Testis (tissue), 3 donors: ENCODE data around the gene LRMDA. TPM values are rescaled to one million over a fixed set of nuclear protein-coding genes. Genes with fewer than 3 reads are reported as not detected.

ENCODE experiments used
- DNase-seq: peaks from one replicate; pipeline ENCODE4 v3.0.0-alpha.2; 2019
- H3K27ac ChIP-seq, 2 donors: fragments of 200-600 bp; sonication (generic); one replicate each; pipeline ENCODE4 v1.5.1; 2019
- H3K27me3 ChIP-seq: fragments of 200-600 bp; sonication (generic); one replicate; pipeline ENCODE4 v1.5.1; 2019
- H3K36me3 ChIP-seq: fragments of 200-600 bp; sonication (generic); one replicate; pipeline ENCODE4 v1.5.1; 2017; ENCODE audit warnings: low read depth; ENCODE audit errors: missing control alignments
- H3K4me1 ChIP-seq: fragments of 200-600 bp; sonication (generic); one replicate; pipeline ENCODE4 v1.5.1; 2019
- H3K4me3 ChIP-seq, 2 donors: fragments of 200-600 bp; sonication (generic); one replicate each; pipeline ENCODE4 v1.5.1; 2017 to 2019
- H3K9me3 ChIP-seq: fragments of 200-600 bp; sonication (generic); one replicate; pipeline ENCODE4 v1.5.1; 2017
- CTCF ChIP-seq, 3 experiments: fragments of 450-650 bp in 2 of 3; fragments of 200-600 bp in 1 of 3; sonication (generic) in 1 of 3; IDR thresholded peaks; one replicate each; pipeline ENCODE4 v1.5.1; 2016 to 2019; ENCODE audit warnings: antibody characterized with exemption in 3 of 3, mild to moderate bottlenecking in 2 of 3, moderate library complexity in 1 of 3
- POLR2A ChIP-seq: fragments of 450-650 bp; IDR thresholded peaks from one replicate; pipeline ENCODE4 v1.6.1; 2017; ENCODE audit warnings: antibody characterized with exemption, mild to moderate bottlenecking, moderate library complexity
- WGBS, 2 donors: methylation state at CpG; one replicate each; pipeline ENCODE4 v1.1.5; 2018; 5-methylcytosine and 5-hydroxymethylcytosine counted together
- intact Hi-C: fragments of 100-400 bp; cut with DNase I; formaldehyde crosslinking; loops from one replicate; pipeline ENCODE4 v1.15.1; 2023; ENCODE audit warnings: low total_unique reads
- polyA plus RNA-seq: library from polyadenylated mRNA; stranded (reverse); fragments of 350-450 nt; fragmentation: Illumina TruSeq; extraction: RNeasy Lipid Tissue Mini Kit (QIAGEN cat#74804); gene quantifications from one replicate; pipeline ENCODE4 v1.2.3, GENCODE V29; 2014; ENCODE audit warnings: low read depth, low replicate concordance; ENCODE audit not compliant: insufficient read depth
- total RNA-seq, 2 donors: library from RNA; depleted of rRNA; stranded (reverse); fragments of >200 nt; gene quantifications; one replicate each; pipeline ENCODE4 v1.2.3, GENCODE V29; 2016

Gene LRMDA
- total and polyA plus RNA-seq, 3 donors from 2014 or later: 7.6 to 13.8 (median 10.6) TPM

- 84 to 88% methylated on average over 4 of the region's 4 CpGs for WGBS, 2 donors
- intact Hi-C loops: no loop called here
- H3K4me1 ChIP-seq: no peaks in the 10 kb centered on the region
- H3K36me3 ChIP-seq: no peaks in the 10 kb centered on the region
- no peak for TF ChIP-seq POLR2A
- TF ChIP-seq CTCF (IDR thresholded peaks at IDR 0.05): no peak
- H3K27ac ChIP-seq: no peak overlapping the region
- DNase-seq: no peak
- H3K27me3 ChIP-seq: no peaks in the 10 kb centered on the region
- H3K4me3 ChIP-seq: no peak overlapping the region
- no peaks in the 10 kb centered on the region for H3K9me3 ChIP-seq
These were observed 523.1 kb downstream of the LRMDA start for GRCh38 chr10:75954486-75954885.

- intact Hi-C loops: no loop called here
- Histone ChIP-seq H3K36me3 (no peaks in the 10 kb centered on the region), H3K4me3 (no peak overlapping the region), H3K9me3 (no peaks in the 10 kb centered on the region), H3K27me3 (no peaks in the 10 kb centered on the region), H3K27ac (no peak overlapping the region), H3K4me1 (no peaks in the 10 kb centered on the region)
- DNase-seq: no peak
- TF ChIP-seq POLR2A: no peak
- TF ChIP-seq CTCF (IDR thresholded peaks at IDR 0.05): no peak
- 75 to 83% methylated on average over 2 of the region's 2 CpGs for WGBS, 2 donors
These were observed 524.6 kb downstream of the LRMDA start for GRCh38 chr10:75955973-75956502.

- no peaks in the 10 kb centered on the region for H3K9me3 ChIP-seq
- H3K36me3 ChIP-seq: no peaks in the 10 kb centered on the region
- no peak overlapping the region for H3K4me3 ChIP-seq
- no peak for DNase-seq
- H3K27ac ChIP-seq: no peak overlapping the region
- TF ChIP-seq POLR2A (no peak), CTCF (IDR thresholded peaks at IDR 0.05) (no peak)
- intact Hi-C loops: no loop called here
- WGBS, 2 donors: 95 to 100% methylated on average over 2 of the region's 2 CpGs
- no peaks in the 10 kb centered on the region for H3K27me3 ChIP-seq
- H3K4me1 ChIP-seq: no peaks in the 10 kb centered on the region
These were observed 525.2 kb downstream of the LRMDA start for GRCh38 chr10:75956624-75957023.

GRCh38 chr10:75957314-75958120 is 526.1 kb downstream of the LRMDA start:
- TF ChIP-seq POLR2A: no peak
- no peak for TF ChIP-seq CTCF (IDR thresholded peaks at IDR 0.05)
- DNase-seq: no peak
- WGBS, 2 donors: 71 to 77% methylated on average over 12 of the region's 12 CpGs

More at GRCh38 chr10:75957314-75958120, 526.1 kb downstream of the LRMDA start:
- Histone ChIP-seq H3K9me3 (no peaks in the 10 kb centered on the region), H3K27me3 (no peaks in the 10 kb centered on the region), H3K36me3 (no peaks in the 10 kb centered on the region), H3K4me1 (no peaks in the 10 kb centered on the region), H3K27ac (no peak overlapping the region), H3K4me3 (no peak overlapping the region)
- intact Hi-C loops: no loop called here
